HG02884 (cell line): ENCODE data around the gene EXOSC10.
A peak's percentile ranks its signal among the peaks of the same experiment; 100 is the strongest.
"Not testable (repeated sequence)": the region's sequence is repeated elsewhere in the genome, so short reads cannot be mapped to it uniquely, and the experiment has no call there.

Experiments used
- ATAC-seq: cut with Tn5 transposase; IDR thresholded peaks from one replicate; pipeline ENCODE4 v1.9.1; 2021; ENCODE audit warnings: mild to moderate bottlenecking, moderate library complexity; ENCODE audit not compliant: unreplicated experiment

EXOSC10 gene

GRCh38 chr1:11062965-11063401 lies 36.7 kb downstream of the EXOSC10 start:
- no peak for ATAC-seq

- ATAC-seq = no peak
Measured at GRCh38 chr1:11061652-11062365, 37.9 kb downstream of the EXOSC10 start.

- ATAC-seq = peak; percentile 85
Measured at GRCh38 chr1:11059968-11060830, 39.5 kb downstream of the EXOSC10 start, which contains the start of gene SRM. Gene SRM (minus strand): TSS chr1:11060018. CDS start chr1:11059943, 75 bp downstream.

- no peak for ATAC-seq
Measured at GRCh38 chr1:11059155-11059967, 40.3 kb downstream of the EXOSC10 start.

- ATAC-seq = no peak
Measured at GRCh38 chr1:11058595-11059154, 41.0 kb downstream of the EXOSC10 start.

- no peak for ATAC-seq
Measured at GRCh38 chr1:11058026-11058425, 41.6 kb downstream of the EXOSC10 start.

GRCh38 chr1:11057477-11057876 lies 42.2 kb downstream of the EXOSC10 start:
- no peak for ATAC-seq

GRCh38 chr1:11056504-11056903 lies 43.2 kb downstream of the EXOSC10 start:
- ATAC-seq = no peak

GRCh38 chr1:11055676-11056075 lies 44.0 kb downstream of the EXOSC10 start:
- no peak for ATAC-seq

- ATAC-seq = no peak
Measured at GRCh38 chr1:11054666-11055065, 45.0 kb downstream of the EXOSC10 start.

GRCh38 chr1:11054181-11054580 lies 45.5 kb downstream of the EXOSC10 start:
- no peak for ATAC-seq

GRCh38 chr1:11053758-11054137 lies 45.9 kb downstream of the EXOSC10 start:
- no peak for ATAC-seq

GRCh38 chr1:11052839-11053757 lies 46.6 kb downstream of the EXOSC10 start:
- no peak for ATAC-seq

GRCh38 chr1:11051781-11052511 lies 47.7 kb downstream of the EXOSC10 start:
- ATAC-seq = no peak

GRCh38 chr1:11051121-11051520 lies 48.5 kb downstream of the EXOSC10 start:
- ATAC-seq = not testable (repeated sequence)

GRCh38 chr1:11046625-11047365 lies 52.9 kb downstream of the EXOSC10 start, which contains the start of gene MASP2:
Gene MASP2 (minus strand): TSS chr1:11047239. CDS start chr1:11047207, 32 bp downstream.
- no peak for ATAC-seq

- no peak for ATAC-seq
Measured at GRCh38 chr1:11046270-11046566, 53.5 kb downstream of the EXOSC10 start.
